T-helper 2 cell treated with Interferon-gamma antibody and Interleukin-4, amounts not matched to agents 5 μg/mL and 100 μg/mL, for 36 hours (primary cell): Measurements from ENCODE around the gene DENND1C.

Experiments
- DNase-seq: peaks from one replicate; pipeline ENCODE4 v3.0.0; 2021; ENCODE audit warnings: low spot score
- H3K27ac Mint-ChIP-seq: one replicate; pipeline ENCODE4 v1.8.0; 2021; ENCODE audit warnings: mild to moderate bottlenecking, mixed read lengths
- H3K27me3 Mint-ChIP-seq: one replicate; pipeline ENCODE4 v1.8.0; 2021; ENCODE audit warnings: low read depth, mixed read lengths
- H3K36me3 Mint-ChIP-seq: one replicate; pipeline ENCODE4 v1.8.0; 2021; ENCODE audit warnings: low read depth, mixed read lengths
- H3K4me1 Mint-ChIP-seq: one replicate; pipeline ENCODE4 v1.8.0; 2021; ENCODE audit warnings: low read depth, mixed read lengths
- H3K4me3 Mint-ChIP-seq: one replicate; pipeline ENCODE4 v1.8.0; 2022; ENCODE audit warnings: mild to moderate bottlenecking, moderate library complexity, mixed read lengths
- H3K9me3 Mint-ChIP-seq: one replicate; pipeline ENCODE4 v1.8.0; 2021; ENCODE audit warnings: mixed read lengths

The DENND1C gene

GRCh38 chr19:6495947-6496346, 14.4 kb upstream of the DENND1C start:
- no peak overlapping the region for H3K4me3 Mint-ChIP-seq
- peaks cover 6% of the 10 kb centered on the region for H3K4me1 Mint-ChIP-seq
- peaks cover 9% of the 10 kb centered on the region for H3K9me3 Mint-ChIP-seq
- H3K36me3 Mint-ChIP-seq: no peaks in the 10 kb centered on the region
- no peak for DNase-seq
- no peaks in the 10 kb centered on the region for H3K27me3 Mint-ChIP-seq
- H3K27ac Mint-ChIP-seq: no peak overlapping the region

DNA sequence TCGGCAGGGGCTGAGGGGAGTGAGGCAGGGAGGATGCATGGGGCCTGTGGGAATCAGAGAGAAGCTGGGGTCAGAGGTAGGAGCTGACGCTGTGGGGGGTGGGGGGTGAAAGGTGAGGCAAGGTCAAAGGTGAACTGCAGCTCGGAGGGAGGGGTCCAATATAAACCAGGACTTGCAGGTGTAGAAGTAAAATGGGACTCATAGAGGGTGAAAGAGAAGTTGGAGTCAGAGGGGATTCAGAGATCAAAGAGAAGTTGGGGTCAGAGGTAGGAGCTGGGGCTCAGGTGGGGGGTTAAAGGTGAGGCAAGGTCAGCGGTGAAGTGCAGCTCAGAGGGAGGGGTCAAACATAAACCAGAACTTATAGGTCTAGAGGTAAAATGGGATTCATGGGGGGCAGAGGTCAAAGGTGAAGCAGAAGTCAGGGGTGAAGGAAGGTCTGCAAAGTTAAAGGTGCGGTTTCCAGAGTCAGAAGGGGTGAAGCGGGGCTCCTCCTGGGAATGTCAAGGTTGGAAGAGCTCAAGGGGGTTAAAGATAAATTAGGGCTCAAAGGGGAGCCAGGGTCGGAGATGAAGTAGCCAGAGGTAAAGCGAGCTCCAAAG, 12.9 kb upstream of the DENND1C start:
- peaks cover 9% of the 10 kb centered on the region for H3K9me3 Mint-ChIP-seq
- DNase-seq: no peak
- H3K36me3 Mint-ChIP-seq: no peaks in the 10 kb centered on the region
- H3K27ac Mint-ChIP-seq: no peak overlapping the region
- peaks cover 14% of the 10 kb centered on the region for H3K4me1 Mint-ChIP-seq
- H3K27me3 Mint-ChIP-seq: no peaks in the 10 kb centered on the region
- H3K4me3 Mint-ChIP-seq: no peak overlapping the region

GRCh38 chr19:6491802-6492592, 10.4 kb upstream of the DENND1C start:
- Mint-ChIP-seq H3K9me3 (peaks cover 9% of the 10 kb centered on the region), H3K36me3 (no peaks in the 10 kb centered on the region), H3K27ac (no peak overlapping the region), H3K4me1 (peaks cover 12% of the 10 kb centered on the region), H3K27me3 (no peaks in the 10 kb centered on the region), H3K4me3 (no peak overlapping the region)
- no peak for DNase-seq

GRCh38 chr19:6490134-6490533, 8.5 kb upstream of the DENND1C start:
- Mint-ChIP-seq H3K4me1 (peaks cover 12% of the 10 kb centered on the region), H3K9me3 (peaks cover 9% of the 10 kb centered on the region), H3K27me3 (no peaks in the 10 kb centered on the region), H3K27ac (peak overlapping the region; percentile 84), H3K36me3 (no peaks in the 10 kb centered on the region), H3K4me3 (peak overlapping the region; percentile 59)
- no peak for DNase-seq

DNA sequence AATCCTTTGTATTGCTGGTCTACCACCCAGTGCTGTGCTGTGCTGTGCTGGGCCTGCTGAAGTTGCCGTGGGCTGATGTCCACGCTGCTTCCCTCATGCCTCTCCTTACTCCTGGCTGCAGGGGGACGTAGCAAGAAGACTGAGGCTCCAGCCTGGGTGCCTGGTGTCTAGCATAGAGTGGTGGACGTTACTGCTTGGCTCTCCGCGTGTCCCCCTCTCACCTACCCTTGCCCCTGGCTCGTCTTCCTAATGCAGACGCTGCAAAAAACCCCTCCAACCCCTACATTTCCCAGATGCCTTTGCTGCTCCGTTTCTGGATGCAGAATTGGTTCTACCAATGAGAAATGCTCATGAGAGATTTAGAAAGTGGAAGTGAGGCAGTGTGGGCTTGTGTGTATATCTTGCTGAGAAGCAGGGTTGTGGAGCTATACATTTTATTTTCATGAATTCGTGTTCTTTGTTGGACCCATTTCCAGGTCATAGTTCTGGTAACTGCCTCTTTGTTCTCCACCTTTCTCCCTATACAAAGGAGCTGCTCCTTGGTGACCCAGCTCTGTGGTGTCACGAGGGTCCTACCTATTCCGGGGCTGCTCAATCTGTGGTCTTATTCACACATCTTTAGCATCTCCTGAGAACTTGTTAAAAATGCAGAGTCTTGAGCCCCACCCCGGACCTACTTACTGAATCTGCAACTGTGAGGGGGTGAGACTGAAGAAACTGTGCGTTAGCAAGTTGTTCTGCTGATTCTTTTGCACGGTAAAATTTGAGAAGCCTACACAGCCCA, 7.9 kb upstream of the DENND1C start:
- Mint-ChIP-seq H3K27me3 (no peaks in the 10 kb centered on the region), H3K27ac (peak overlapping the region; percentile 84), H3K9me3 (peaks cover 9% of the 10 kb centered on the region), H3K4me3 (peak overlapping the region; percentile 59), H3K4me1 (peaks cover 12% of the 10 kb centered on the region), H3K36me3 (no peaks in the 10 kb centered on the region)
- no peak for DNase-seq

GRCh38 chr19:6484831-6485230, 3.2 kb upstream of the DENND1C start:
- Mint-ChIP-seq H3K4me1 (peaks cover 31% of the 10 kb centered on the region), H3K4me3 (no peak overlapping the region), H3K9me3 (no peaks in the 10 kb centered on the region), H3K27me3 (no peaks in the 10 kb centered on the region), H3K36me3 (peaks cover 6% of the 10 kb centered on the region), H3K27ac (no peak overlapping the region)
- no peak for DNase-seq

DNA sequence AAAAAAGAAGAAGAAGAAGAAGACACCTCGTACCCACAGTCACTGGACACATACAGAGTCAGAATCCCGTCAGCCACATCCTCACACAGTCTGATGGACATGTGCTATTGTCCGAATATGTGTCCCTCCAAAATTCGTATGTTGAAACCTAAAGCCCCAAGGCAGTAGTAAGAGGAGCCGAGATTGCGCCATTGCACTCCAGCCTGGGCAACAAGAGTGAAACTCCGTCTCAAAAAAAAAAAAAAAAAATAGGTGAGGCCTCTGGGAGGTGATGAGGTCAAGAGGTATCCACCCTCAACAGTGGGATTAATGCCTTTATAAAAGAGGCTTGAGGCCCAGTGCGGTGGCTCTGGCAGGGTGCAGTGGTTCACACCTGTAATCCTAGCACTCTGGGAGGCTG, 2.6 kb upstream of the DENND1C start:
- no peak overlapping the region for H3K27ac Mint-ChIP-seq

DNA sequence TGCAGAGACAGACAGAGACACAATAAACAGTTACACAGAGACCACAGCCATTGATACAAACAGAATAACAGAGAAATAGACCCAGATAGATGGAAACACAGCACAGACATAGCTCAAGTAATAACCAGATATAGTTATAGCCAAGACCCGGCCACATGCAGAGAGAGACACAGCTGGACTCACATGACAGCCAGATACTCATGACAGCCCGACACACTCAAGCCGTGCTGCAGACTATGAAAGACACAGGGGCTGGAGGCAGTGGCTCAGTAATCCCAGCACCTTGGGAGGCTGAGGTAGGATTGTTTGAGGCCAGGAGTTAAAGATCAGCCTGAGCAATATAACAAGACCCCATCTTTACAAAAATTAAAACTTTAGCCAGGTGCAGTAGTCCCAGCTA, 1.6 kb upstream of the DENND1C start:
- Mint-ChIP-seq H3K36me3 (peaks cover 7% of the 10 kb centered on the region), H3K9me3 (no peaks in the 10 kb centered on the region), H3K4me1 (peaks cover 24% of the 10 kb centered on the region), H3K27ac (peak overlapping the region; percentile 16), H3K4me3 (no peak overlapping the region), H3K27me3 (no peaks in the 10 kb centered on the region)
- no peak for DNase-seq

More for the DNA sequence above, 2.6 kb upstream of the DENND1C start:
- Mint-ChIP-seq H3K9me3 (no peaks in the 10 kb centered on the region), H3K4me3 (no peak overlapping the region), H3K36me3 (peaks cover 7% of the 10 kb centered on the region), H3K4me1 (peaks cover 26% of the 10 kb centered on the region), H3K27me3 (no peaks in the 10 kb centered on the region)
- DNase-seq: no peak

DNA sequence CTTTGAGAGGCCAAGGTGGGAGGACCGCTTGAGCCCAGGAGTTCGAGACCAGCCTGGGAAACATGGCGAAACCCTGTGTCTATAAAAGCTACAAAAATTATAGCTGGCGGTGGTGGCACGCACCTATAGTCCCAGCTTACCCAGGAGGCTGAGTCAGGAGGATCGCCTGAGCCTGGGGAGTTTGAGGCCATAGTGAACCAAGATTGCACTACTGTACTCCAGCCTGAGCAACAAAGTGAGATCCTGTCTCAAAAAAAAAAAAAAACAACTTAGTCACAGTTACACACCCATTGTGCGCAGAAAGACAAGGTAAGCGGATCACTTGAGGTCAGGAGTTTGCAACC, 728 bp upstream of the DENND1C start:
- Mint-ChIP-seq H3K4me3 (peak overlapping the region; percentile 98), H3K27me3 (no peaks in the 10 kb centered on the region), H3K4me1 (peaks cover 24% of the 10 kb centered on the region), H3K36me3 (peaks cover 7% of the 10 kb centered on the region), H3K9me3 (no peaks in the 10 kb centered on the region), H3K27ac (peak overlapping the region; percentile 94)
- no peak for DNase-seq

GRCh38 chr19:6480848-6481415, 655 bp downstream of the DENND1C start:
- Mint-ChIP-seq H3K27ac (peak overlapping the region; percentile 94), H3K4me1 (peaks cover 24% of the 10 kb centered on the region), H3K27me3 (no peaks in the 10 kb centered on the region), H3K4me3 (peak overlapping the region; percentile 98), H3K36me3 (peaks cover 14% of the 10 kb centered on the region), H3K9me3 (no peaks in the 10 kb centered on the region)
- peak; percentile 23 for DNase-seq

DNA sequence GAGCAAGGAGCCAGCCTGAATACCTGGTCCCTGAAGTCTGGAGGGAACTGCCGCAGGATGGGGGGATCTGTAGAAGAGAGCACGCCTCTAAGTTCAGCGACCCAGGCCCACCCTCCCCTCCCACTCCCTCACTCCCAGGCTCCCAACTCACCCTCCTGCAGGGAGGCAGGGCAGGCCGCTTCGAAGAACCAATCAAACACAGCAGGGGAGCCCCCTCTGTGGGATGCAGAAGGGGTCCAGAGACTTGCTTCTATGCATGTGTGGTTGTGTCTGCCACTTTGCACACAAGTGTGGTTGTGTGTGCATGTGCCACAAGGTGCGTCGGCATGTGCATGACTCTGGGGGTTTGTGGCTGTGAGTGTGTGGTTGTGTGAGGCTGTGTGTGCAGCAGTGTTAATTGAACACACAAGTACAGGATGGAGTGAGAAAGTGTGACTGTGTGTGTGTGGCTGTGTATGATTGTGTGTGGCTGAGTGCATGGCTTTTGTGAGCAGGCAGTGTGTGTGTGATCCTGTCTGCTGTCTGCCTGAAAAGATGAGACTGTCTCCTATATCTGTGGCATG, 1.7 kb downstream of the DENND1C start:
- Mint-ChIP-seq H3K9me3 (no peaks in the 10 kb centered on the region), H3K27ac (peak overlapping the region; percentile 94), H3K4me3 (peak overlapping the region; percentile 98), H3K27me3 (no peaks in the 10 kb centered on the region), H3K4me1 (peaks cover 24% of the 10 kb centered on the region), H3K36me3 (peaks cover 16% of the 10 kb centered on the region)
- no peak for DNase-seq

GRCh38 chr19:6478815-6479214, 2.8 kb downstream of the DENND1C start:
- DNase-seq: no peak
- no peaks in the 10 kb centered on the region for H3K27me3 Mint-ChIP-seq
- peaks cover 20% of the 10 kb centered on the region for H3K36me3 Mint-ChIP-seq
- peaks cover 24% of the 10 kb centered on the region for H3K4me1 Mint-ChIP-seq
- H3K4me3 Mint-ChIP-seq: no peak overlapping the region
- H3K27ac Mint-ChIP-seq: no peak overlapping the region
- H3K9me3 Mint-ChIP-seq: no peaks in the 10 kb centered on the region

- H3K27me3 Mint-ChIP-seq: no peaks in the 10 kb centered on the region
- no peak overlapping the region for H3K4me3 Mint-ChIP-seq
- peaks cover 22% of the 10 kb centered on the region for H3K36me3 Mint-ChIP-seq
- peaks cover 17% of the 10 kb centered on the region for H3K4me1 Mint-ChIP-seq
- no peak overlapping the region for H3K27ac Mint-ChIP-seq
- DNase-seq: no peak
- H3K9me3 Mint-ChIP-seq: no peaks in the 10 kb centered on the region
These were observed 4.6 kb downstream of the DENND1C start for GRCh38 chr19:6476896-6477431.
